ENCODE results near the gene MACROD1. TPM values are rescaled to one million over a fixed set of nuclear protein-coding genes. Genes with fewer than 3 reads are reported as not detected.
A peak's percentile ranks its signal among the peaks of the same experiment; 100 is the strongest.

Gene MACROD1
- total RNA-seq, 4 donors from 2014 or later = 29.2 to 64.6 (median 46.2) TPM

DNA sequence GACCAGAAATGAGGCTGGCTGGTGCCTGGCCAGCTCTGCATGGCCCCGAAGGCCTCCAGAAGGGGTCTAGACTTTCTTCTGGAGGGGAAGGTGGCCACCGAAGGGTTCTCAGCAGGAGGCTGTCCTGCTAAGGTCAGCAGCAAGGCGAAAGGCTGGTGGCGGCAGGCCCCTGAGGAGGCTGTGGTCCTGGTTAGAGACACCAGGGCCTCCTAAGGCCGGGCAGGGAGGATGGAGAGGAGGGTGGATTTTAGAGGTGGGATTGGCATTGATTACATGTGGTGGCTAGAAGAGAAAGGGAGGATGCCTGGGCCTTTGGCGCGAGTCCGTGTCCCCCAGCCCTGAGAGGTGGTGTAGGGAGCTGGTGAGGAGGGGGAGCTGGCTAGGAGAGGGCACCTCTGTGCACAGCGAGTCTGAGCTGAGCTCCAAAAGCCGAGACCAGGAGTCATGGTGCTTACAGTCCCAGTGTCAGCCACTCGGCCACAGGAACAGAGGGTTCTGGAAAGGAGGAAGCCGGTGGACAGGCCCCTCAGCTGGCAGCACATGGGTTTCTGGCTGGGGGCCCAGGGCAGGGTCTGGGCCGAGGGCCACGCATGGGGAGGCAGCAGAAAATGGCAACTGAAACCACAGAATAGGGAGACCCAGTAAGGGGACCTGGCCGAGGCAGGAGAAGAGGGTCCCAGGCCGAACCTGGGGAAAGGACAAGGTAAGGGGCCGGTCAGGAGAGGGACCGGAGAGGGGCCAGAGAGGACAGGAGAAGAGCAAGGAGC, 43.1 kb upstream of the MACROD1 start:
- DNase-seq (ENCODE audit: low spot score in 2 of 2) = no peak
- Histone ChIP-seq H3K4me3 (no peak overlapping the region), H3K36me3 (peaks cover 17% of the 10 kb centered on the region), H3K27me3 (no peaks in the 10 kb centered on the region), H3K4me1 (peaks cover 36% of the 10 kb centered on the region), H3K27ac (peak overlapping the region; percentile 81), H3K9me3 (no peaks in the 10 kb centered on the region)
- TF ChIP-seq POLR2AphosphoS5 (IDR thresholded peaks at IDR 0.05) (no peak), EP300 (IDR thresholded peaks at IDR 0.05) (no peak), POLR2A (IDR thresholded peaks at IDR 0.05) (no peak)
- TF ChIP-seq, protein P1, sequence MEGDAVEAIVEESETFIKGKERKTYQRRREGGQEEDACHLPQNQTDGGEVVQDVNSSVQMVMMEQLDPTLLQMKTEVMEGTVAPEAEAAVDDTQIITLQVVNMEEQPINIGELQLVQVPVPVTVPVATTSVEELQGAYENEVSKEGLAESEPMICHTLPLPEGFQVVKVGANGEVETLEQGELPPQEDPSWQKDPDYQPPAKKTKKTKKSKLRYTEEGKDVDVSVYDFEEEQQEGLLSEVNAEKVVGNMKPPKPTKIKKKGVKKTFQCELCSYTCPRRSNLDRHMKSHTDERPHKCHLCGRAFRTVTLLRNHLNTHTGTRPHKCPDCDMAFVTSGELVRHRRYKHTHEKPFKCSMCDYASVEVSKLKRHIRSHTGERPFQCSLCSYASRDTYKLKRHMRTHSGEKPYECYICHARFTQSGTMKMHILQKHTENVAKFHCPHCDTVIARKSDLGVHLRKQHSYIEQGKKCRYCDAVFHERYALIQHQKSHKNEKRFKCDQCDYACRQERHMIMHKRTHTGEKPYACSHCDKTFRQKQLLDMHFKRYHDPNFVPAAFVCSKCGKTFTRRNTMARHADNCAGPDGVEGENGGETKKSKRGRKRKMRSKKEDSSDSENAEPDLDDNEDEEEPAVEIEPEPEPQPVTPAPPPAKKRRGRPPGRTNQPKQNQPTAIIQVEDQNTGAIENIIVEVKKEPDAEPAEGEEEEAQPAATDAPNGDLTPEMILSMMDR (IDR thresholded peaks at IDR 0.05) = no peak
- WGBS = 85% methylated on average over 18 of the region's 18 CpGs

DNA sequence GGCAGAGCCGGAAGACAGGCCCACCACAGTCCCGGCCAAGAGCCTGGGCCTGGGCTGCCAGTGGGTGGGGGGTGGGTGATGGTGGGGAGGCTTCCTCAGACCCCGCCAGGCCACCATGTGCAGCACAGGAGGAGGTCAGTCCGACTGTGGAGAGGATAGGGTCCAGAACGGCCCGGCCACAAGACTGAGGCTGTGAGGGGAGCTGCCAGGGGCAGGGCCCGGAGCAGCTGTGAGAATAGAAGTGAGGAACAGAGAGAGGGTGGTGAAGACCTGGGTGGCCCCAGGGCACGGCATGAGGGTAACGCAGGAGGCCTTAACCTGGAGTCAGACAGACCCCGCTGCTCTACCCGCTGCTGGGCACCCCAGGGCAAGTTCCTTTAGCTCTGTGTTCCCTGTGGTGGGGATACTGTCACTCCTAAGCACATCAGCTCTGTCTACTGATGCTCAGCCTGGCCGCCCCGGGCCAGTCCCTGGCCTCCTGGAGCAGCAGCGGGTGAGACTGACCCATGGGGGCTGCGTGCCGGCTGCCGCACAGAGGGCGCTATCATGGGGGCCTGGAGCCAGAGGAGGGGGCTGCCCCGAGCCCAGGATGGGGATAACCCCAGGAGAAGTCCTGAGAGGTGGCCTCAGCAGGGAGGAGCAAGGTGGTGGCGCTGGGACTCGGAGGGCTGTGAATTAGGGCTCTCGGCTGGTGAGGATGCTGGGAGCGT, 42.3 kb upstream of the MACROD1 start:
- Histone ChIP-seq H3K9me3 (no peaks in the 10 kb centered on the region), H3K27ac (peak overlapping the region; percentile 81), H3K4me3 (peak overlapping the region; percentile 45), H3K36me3 (peaks cover 24% of the 10 kb centered on the region), H3K4me1 (peaks cover 36% of the 10 kb centered on the region), H3K27me3 (no peaks in the 10 kb centered on the region)
- 78% methylated on average over 21 of the region's 23 CpGs for WGBS
- TF ChIP-seq EP300 (IDR thresholded peaks at IDR 0.05) (no peak), POLR2A (IDR thresholded peaks at IDR 0.05) (no peak), POLR2AphosphoS5 (IDR thresholded peaks at IDR 0.05) (no peak)
- TF ChIP-seq, protein P1 (IDR thresholded peaks at IDR 0.05) = no peak
- DNase-seq (ENCODE audit: low spot score in 2 of 2) = no peak

DNA sequence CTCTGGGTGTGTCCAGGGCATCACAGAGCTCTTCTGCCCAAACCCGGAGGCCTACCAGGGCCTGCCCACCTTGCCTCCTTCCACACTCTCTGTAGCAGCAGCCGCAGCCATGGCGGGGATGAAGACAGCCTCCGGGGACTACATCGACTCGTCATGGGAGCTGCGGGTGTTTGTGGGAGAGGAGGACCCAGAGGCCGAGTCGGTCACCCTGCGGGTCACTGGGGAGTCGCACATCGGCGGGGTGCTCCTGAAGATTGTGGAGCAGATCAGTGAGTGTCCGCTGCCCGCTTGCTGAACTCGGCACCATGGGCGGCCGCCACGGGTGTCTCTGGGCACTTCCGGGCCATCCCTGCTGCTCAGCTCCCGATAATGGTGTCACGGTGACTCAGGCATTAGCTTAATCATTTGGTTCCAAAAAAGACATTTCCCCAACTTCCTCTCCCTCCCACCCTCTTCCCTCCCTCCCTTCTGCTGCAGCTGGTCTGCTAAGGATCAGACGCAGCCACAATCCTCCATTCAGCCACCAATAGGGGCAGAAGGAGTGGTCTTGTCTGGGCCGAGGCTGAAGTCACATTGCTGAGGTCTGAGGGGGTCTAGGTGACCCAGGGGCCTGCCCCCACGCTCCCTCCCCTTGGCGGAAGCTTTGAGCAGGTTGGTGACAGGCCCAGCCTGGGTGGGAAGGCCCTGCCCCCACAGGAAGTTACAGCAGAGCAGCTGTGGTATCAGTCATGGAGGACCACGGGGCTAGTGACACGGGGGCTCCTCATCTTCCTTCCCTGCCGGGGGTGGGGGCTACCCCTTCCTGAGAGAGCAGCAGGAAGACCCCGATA, 41.6 kb upstream of the MACROD1 start:
- Histone ChIP-seq H3K4me1 (peaks cover 36% of the 10 kb centered on the region), H3K4me3 (peak overlapping the region; percentile 45), H3K27me3 (no peaks in the 10 kb centered on the region), H3K36me3 (peaks cover 32% of the 10 kb centered on the region), H3K9me3 (no peaks in the 10 kb centered on the region), H3K27ac (peak overlapping the region; percentile 81)
- peak in 1 of 2 donors; percentile 81 for DNase-seq (ENCODE audit: low spot score in 2 of 2)
- no peak for TF ChIP-seq EP300 (IDR thresholded peaks at IDR 0.05)
- peak in 1 of 2 donors; percentile 22 for TF ChIP-seq POLR2A (IDR thresholded peaks at IDR 0.05)
- 44% methylated on average over 27 of the region's 30 CpGs for WGBS

DNA sequence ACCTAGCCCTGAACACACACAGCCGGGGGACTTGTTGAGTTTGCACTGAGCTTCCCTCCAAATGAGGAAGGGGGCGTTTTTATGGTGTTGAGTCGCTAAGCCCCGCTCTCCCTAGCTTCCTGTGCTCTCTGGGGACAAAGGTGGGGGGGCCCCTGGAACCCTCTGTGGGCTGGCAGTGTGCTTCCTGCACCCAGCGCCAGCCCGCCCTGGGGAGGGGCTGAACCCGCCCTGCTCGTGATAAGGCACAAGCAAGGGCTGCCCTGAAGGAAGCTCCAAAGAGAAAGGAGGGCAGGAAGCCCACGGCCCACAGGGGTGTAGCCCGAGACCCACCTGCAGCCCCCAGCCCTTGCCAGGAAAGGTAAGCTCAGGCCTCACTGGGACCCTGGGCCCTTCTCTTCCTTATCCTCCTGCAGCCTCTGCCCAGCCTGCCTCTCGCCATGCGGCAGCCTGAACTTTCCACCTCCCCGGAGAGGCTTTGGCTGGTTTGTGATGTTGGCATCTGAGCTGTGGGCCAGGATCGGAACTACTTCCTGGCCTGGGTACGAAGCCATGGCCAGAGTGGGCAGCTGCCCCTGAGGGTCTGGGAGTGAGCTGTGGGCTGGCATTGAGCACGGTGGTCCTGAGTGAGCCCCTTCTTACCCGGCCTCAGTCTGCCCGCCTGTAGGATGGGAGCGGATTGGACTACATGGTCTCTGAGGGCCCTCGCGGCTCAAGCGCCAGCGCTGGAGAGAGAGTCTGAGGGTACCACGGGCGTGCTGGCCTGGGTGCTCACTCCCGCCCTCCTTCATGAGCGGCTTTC, 40.7 kb upstream of the MACROD1 start, which contains the start of gene FERMT3:
Gene FERMT3 (plus strand): TSS at position 265 of the 799 bp plus-strand sequence. CDS start 644 bp downstream, outside the sequence.
- no peaks in the 10 kb centered on the region for H3K9me3 ChIP-seq
- peak in 1 of 2 donors; percentile 74 for DNase-seq (ENCODE audit: low spot score in 2 of 2)
- 59% methylated on average over 11 of the region's 27 CpGs for WGBS
- TF ChIP-seq EP300 (IDR thresholded peaks at IDR 0.05) (no peak), POLR2A (IDR thresholded peaks at IDR 0.05) (no peak)
- TF ChIP-seq, protein P1 (IDR thresholded peaks at IDR 0.05) = no peak
- H3K27me3 ChIP-seq = no peaks in the 10 kb centered on the region
- peak within 1 kb of the TSS; percentile 81 for H3K27ac ChIP-seq
- H3K36me3 ChIP-seq = peaks cover 40% of the 10 kb centered on the region
- H3K4me3 ChIP-seq = peak within 1 kb of the TSS; percentile 45
- peaks cover 36% of the 10 kb centered on the region for H3K4me1 ChIP-seq

DNA sequence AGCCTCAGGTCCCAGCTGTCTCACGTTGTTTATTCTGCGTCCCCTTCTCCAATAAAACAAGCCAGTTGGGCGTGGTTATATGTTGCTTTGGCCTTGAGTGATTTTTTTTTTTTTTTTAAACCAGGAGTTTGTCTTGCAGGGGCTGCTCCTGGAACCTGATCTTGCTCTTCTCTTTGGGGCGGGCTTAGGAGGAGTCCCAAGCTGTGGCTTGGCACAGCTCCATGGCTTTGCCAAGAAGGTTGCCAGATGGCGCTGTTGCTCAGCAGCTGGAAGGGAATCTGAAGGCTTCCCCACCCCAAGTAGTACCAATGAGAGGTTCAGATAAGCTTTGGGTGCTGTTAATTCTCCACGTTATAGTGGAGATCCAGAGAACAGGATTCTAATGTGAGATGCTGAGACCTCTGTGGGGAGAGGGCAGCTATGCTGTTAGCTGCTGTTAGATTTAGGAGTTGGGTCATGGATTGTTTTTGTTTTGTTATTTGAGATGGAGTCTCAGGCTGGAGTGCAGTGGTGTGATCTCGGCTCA, 38.6 kb upstream of the MACROD1 start:
- Histone ChIP-seq H3K9me3 (no peaks in the 10 kb centered on the region), H3K4me1 (peaks cover 36% of the 10 kb centered on the region), H3K36me3 (peaks cover 54% of the 10 kb centered on the region), H3K4me3 (no peak overlapping the region), H3K27ac (no peak overlapping the region), H3K27me3 (no peaks in the 10 kb centered on the region)
- DNase-seq (ENCODE audit: low spot score in 2 of 2) = peak; percentile 90
- 22% methylated on average over 7 of the region's 7 CpGs for WGBS
- TF ChIP-seq, protein P1 (IDR thresholded peaks at IDR 0.05) = peak; percentile 70 to 72
- no peak for TF ChIP-seq EP300 (IDR thresholded peaks at IDR 0.05)
- peak in 2 of 3 donors; percentile 40 to 55 for TF ChIP-seq POLR2AphosphoS5 (IDR thresholded peaks at IDR 0.05)

Measured in suprapubic skin (tissue), 4 donors.